GM23338 (cell line): Measurements from ENCODE around the gene GRHL3. TPM values are rescaled to one million over a fixed set of nuclear protein-coding genes. Genes with fewer than 3 reads are reported as not detected.

Source experiments
- ATAC-seq: fragments of 200-7000 bp; cut with Tn5 transposase; 3 replicates; pipeline ENCODE4 v1.9.1; 2020
- DNase-seq: peaks from one replicate; pipeline ENCODE4 v3.0.0-alpha.2; 2015; ENCODE audit warnings: low spot score
- H2AFZ ChIP-seq: fragments of 200-600 bp; sonication (generic); 2 replicates; pipeline ENCODE4 v1.8.0; 2016; ENCODE audit warnings: antibody characterized with exemption, mild to moderate bottlenecking, moderate library complexity
- H3F3A ChIP-seq: fragments of 200-600 bp; sonication (generic); replicated peaks from 2 replicates; pipeline ENCODE4 v1.8.0; 2017; ENCODE audit warnings: antibody characterized with exemption, mixed run types, low read depth
- H3K27ac ChIP-seq: fragments of 200-600 bp; sonication (generic); 2 replicates; pipeline ENCODE4 v1.6.1; 2016; ENCODE audit warnings: low read depth
- H3K27me3 ChIP-seq: fragments of 200-600 bp; sonication (generic); 2 replicates; pipeline ENCODE4 v1.8.0; 2016; ENCODE audit warnings: mild to moderate bottlenecking, mixed run types, moderate library complexity; ENCODE audit not compliant: insufficient read depth
- H3K36me3 ChIP-seq: fragments of 200-600 bp; sonication (generic); 2 replicates; pipeline ENCODE4 v1.8.0; 2016; ENCODE audit warnings: mild to moderate bottlenecking; ENCODE audit not compliant: insufficient read depth
- H3K4me1 ChIP-seq: fragments of 200-600 bp; sonication (generic); 2 replicates; pipeline ENCODE4 v1.8.0; 2016; ENCODE audit warnings: mild to moderate bottlenecking, moderate library complexity; ENCODE audit not compliant: insufficient read depth
- H3K4me2 ChIP-seq: fragments of 200-600 bp; sonication (generic); 2 replicates; pipeline ENCODE4 v1.7.1; 2017; ENCODE audit warnings: mixed run types
- H3K4me3 ChIP-seq: fragments of 200-600 bp; sonication (generic); 2 replicates; pipeline ENCODE4 v1.6.1; 2016; ENCODE audit warnings: mixed run types
- H3K79me2 ChIP-seq: fragments of 200-600 bp; sonication (generic); replicated peaks from 2 replicates; pipeline ENCODE4 v1.8.0; 2017; ENCODE audit warnings: mild to moderate bottlenecking; ENCODE audit not compliant: insufficient read depth
- H3K9me2 ChIP-seq: fragments of 200-600 bp; sonication (generic); 2 replicates; pipeline ENCODE4 v1.8.0; 2017; ENCODE audit not compliant: insufficient read depth
- H4K20me1 ChIP-seq: fragments of 200-600 bp; sonication (generic); replicated peaks from 2 replicates; pipeline ENCODE4 v1.8.0; 2017; ENCODE audit warnings: mild to moderate bottlenecking; ENCODE audit not compliant: insufficient read depth
- H3K27ac Mint-ChIP-seq: 2 replicates; pipeline ENCODE4 v1.8.0; 2020; ENCODE audit warnings: inconsistent platforms, mild to moderate bottlenecking, moderate library complexity, mixed read lengths
- H3K27me3 Mint-ChIP-seq: 3 replicates; pipeline ENCODE4 v1.8.0; 2022; ENCODE audit warnings: low read depth, mild to moderate bottlenecking, moderate library complexity, mixed read lengths, inconsistent platforms; ENCODE audit not compliant: insufficient read depth, poor library complexity
- H3K36me3 Mint-ChIP-seq: 3 replicates; pipeline ENCODE4 v1.8.0; 2021; ENCODE audit warnings: low read depth, mild to moderate bottlenecking, inconsistent platforms, moderate library complexity, mixed read lengths
- H3K4me1 Mint-ChIP-seq: 3 replicates; pipeline ENCODE4 v1.8.0; 2020; ENCODE audit warnings: mild to moderate bottlenecking, inconsistent platforms, mixed read lengths
- H3K4me3 Mint-ChIP-seq: 3 replicates; pipeline ENCODE4 v1.8.0; 2021; ENCODE audit warnings: moderate library complexity, mild to moderate bottlenecking, inconsistent platforms, mixed read lengths
- H3K9me3 Mint-ChIP-seq: 3 replicates; pipeline ENCODE4 v1.8.0; 2020; ENCODE audit warnings: moderate library complexity, mild to moderate bottlenecking, inconsistent platforms, mixed read lengths
- CTCF ChIP-seq, 2 experiments: fragments of 200-600 bp in 1 of 2; sonication (generic) in 1 of 2; conservative IDR thresholded peaks; 2 replicates each; pipeline versions ENCODE4 v1.5.1 to v1.6.1; 2016 to 2017; ENCODE audit warnings: antibody characterized with exemption in 2 of 2, low read depth in 2 of 2, mild to moderate bottlenecking in 2 of 2, moderate library complexity in 1 of 2
- ETS1 ChIP-seq: IDR thresholded peaks from 2 replicates; pipeline ENCODE4 v1.6.1; 2016; ENCODE audit warnings: antibody characterized with exemption
- EZH2 ChIP-seq: fragments of 200-600 bp; sonication (generic); IDR thresholded peaks from one replicate; pipeline ENCODE4 v1.8.0; 2017; ENCODE audit warnings: antibody characterized with exemption, mild to moderate bottlenecking, low read depth; ENCODE audit not compliant: unreplicated experiment
- JUNB ChIP-seq: IDR thresholded peaks from one replicate; pipeline ENCODE4 v1.6.1; 2016; ENCODE audit warnings: antibody characterized with exemption; ENCODE audit not compliant: unreplicated experiment
- ZNF114 ChIP-seq: fragments of 250-450 bp; sonication (Bioruptor Pico); IDR thresholded peaks from 2 replicates; pipeline ENCODE4 v1.5.0; 2020; ENCODE audit warnings: mild to moderate bottlenecking, moderate library complexity
- ZNF331 ChIP-seq: fragments of 250-450 bp; sonication (Bioruptor Pico); IDR thresholded peaks from 2 replicates; pipeline ENCODE4 v1.5.0; 2020; ENCODE audit warnings: low read depth, mild to moderate bottlenecking, moderate library complexity
- ZNF462 ChIP-seq: fragments of 250-450 bp; sonication (Bioruptor Pico); IDR thresholded peaks from 2 replicates; pipeline ENCODE4 v1.5.0; 2020; ENCODE audit warnings: mild to moderate bottlenecking, moderate library complexity
- polyA plus RNA-seq: library from polyadenylated mRNA; unstranded; fragments of >200 nt; fragmentation: Nextera tagmentation; extraction: Ambion mirVana; gene quantifications from 2 replicates; pipeline ENCODE4 v1.2.1, GENCODE V29; 2016
- total RNA-seq: library from RNA; depleted of rRNA; stranded (reverse); fragments of >200 nt; shearing (Covaris generic); gene quantifications from 2 replicates; pipeline ENCODE4 v1.2.3, GENCODE V29; 2014

The GRHL3 gene
- total and polyA plus RNA-seq, 2 experiments from 2014 or later, result 0.78 to 1.1 TPM

- no peak for TF ChIP-seq ZNF462 (CRISPR knock-in tag)
- TF ChIP-seq EZH2, result no peak
- no peak for TF ChIP-seq ETS1
- no peak for TF ChIP-seq JUNB
- no peak for TF ChIP-seq ZNF331 (CRISPR knock-in tag)
- no peak for TF ChIP-seq ZNF114
These were observed 3.8 kb upstream of the GRHL3 start (continued) for GRCh38 chr1:24315391-24315790.

DNA sequence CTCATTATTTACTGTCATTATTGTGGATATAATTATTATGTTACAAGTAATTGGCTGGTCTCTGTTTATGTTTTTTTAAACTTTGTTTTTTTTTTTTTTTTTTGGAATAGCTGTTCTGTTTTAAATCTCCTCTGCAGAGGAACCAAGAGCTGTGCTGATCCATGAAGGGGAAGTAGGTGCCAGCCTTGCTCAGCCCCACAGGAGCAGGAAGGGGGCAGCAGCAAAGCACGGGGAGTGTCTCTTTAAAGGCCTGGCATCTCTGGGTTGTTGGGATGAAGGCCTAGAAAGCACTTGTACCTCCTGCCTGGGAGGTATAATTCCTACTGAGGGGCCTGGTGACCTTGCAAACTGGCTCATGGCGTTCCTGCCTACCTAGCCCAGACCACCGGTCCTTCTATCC lies 2.5 kb upstream of the GRHL3 start:
- H3K9me2 ChIP-seq, result no peaks in the 10 kb centered on the region
- no peak for TF ChIP-seq EZH2
- TF ChIP-seq CTCF (conservative IDR thresholded peaks at IDR 0.05; ENCODE audit: low read depth in 2 of 2), result peak in 1 of 2 experiments; percentile 38; a peak in 2 of 4 replicates
- Mint-ChIP-seq H3K4me1 (peaks cover 45% of the 10 kb centered on the region), H3K4me3 (no peak overlapping the region), H3K36me3 (no peaks in the 10 kb centered on the region), H3K9me3 (no peaks in the 10 kb centered on the region), H3K27me3 (peaks cover 31% of the 10 kb centered on the region), H3K27ac (no peak overlapping the region)
- H3K27ac ChIP-seq, result no peak overlapping the region
- no peaks in the 10 kb centered on the region for H4K20me1 ChIP-seq
- no peak overlapping the region for H3K4me3 ChIP-seq
- DNase-seq, result no peak
- H3K27me3 ChIP-seq, result peaks cover 20% of the 10 kb centered on the region
- no peak overlapping the region for H2AFZ ChIP-seq
- no peaks in the 10 kb centered on the region for H3K36me3 ChIP-seq
- no peaks in the 10 kb centered on the region for H3K79me2 ChIP-seq
- H3K4me2 ChIP-seq, result no peak overlapping the region
- peaks cover 8% of the 10 kb centered on the region; the same call in 1 of the 2 replicates for H3F3A ChIP-seq
- H3K4me1 ChIP-seq, result peaks cover 34% of the 10 kb centered on the region
- ATAC-seq, result no peak
